GM13977 (cell line): Measurements from ENCODE around the gene CCDC167.

Experiments used
- DNase-seq: peaks from one replicate; pipeline ENCODE4 v3.0.0; 2012; ENCODE audit warnings: low spot score
- CTCF ChIP-seq: IDR thresholded peaks from 2 replicates; pipeline ENCODE4 v1.5.1; 2012; ENCODE audit warnings: mild to moderate bottlenecking, control low read depth; ENCODE audit not compliant: insufficient read depth; ENCODE audit errors: extremely low read depth, missing control alignments
- in situ Hi-C: fragments of 300-500 bp; cut with MboI; formaldehyde crosslinking; loops from one replicate; pipeline ENCODE4 v1.12.0; 2022; ENCODE audit warnings: low sequenced_read_pairs, low pct_unique_long_range_greater_than_20kb, mixed read lengths, inconsistent platforms; ENCODE audit not compliant: unreplicated experiment

CCDC167 gene

GRCh38 chr6:37499433-37500293 lies at the start of gene CCDC167:
CCDC167 (minus strand) TSS chr6:37499893; CDS start chr6:37499863, 30 bp downstream.
- DNase-seq = peak; percentile 93
- in situ Hi-C loops = no loop called here
- no peak for TF ChIP-seq CTCF

GRCh38 chr6:37549154-37549553 lies 49.5 kb upstream of the CCDC167 start:
- TF ChIP-seq CTCF = no peak
- in situ Hi-C loops = no loop called here

GRCh38 chr6:37548067-37548674 lies 48.5 kb upstream of the CCDC167 start:
- DNase-seq = no peak
- TF ChIP-seq CTCF = no peak
- in situ Hi-C loops = no loop called here

More at GRCh38 chr6:37549154-37549553, 49.5 kb upstream of the CCDC167 start:
- DNase-seq = no peak

GRCh38 chr6:37547564-37548061 lies 47.9 kb upstream of the CCDC167 start:
- no peak for TF ChIP-seq CTCF
- in situ Hi-C loops = no loop called here
- no peak for DNase-seq

GRCh38 chr6:37546141-37546871 lies 46.6 kb upstream of the CCDC167 start:
- TF ChIP-seq CTCF = no peak
- in situ Hi-C loops = no loop called here
- DNase-seq = no peak

- no peak for DNase-seq
- in situ Hi-C loops = no loop called here
- TF ChIP-seq CTCF = no peak
These were observed 44.8 kb upstream of the CCDC167 start for GRCh38 chr6:37544530-37544929.
